ACHN (cell line): ENCODE measurements around the gene NTM.

Source experiments
- DNase-seq: peaks from one replicate; pipeline ENCODE4 v3.0.0-alpha.2; 2015
- in situ Hi-C: cut with HindIII; loops from 2 replicates; pipeline ENCODE4 v1.10.0; 2017; ENCODE audit warnings: low sequenced_read_pairs, low pct_ligation_motif_present, low pct_unique_long_range_greater_than_20kb

NTM gene

GRCh38 chr11:131773626-131774025 lies 403.2 kb downstream of the NTM start:
- no peak for DNase-seq
- in situ Hi-C loops: no loop called here

- no peak for DNase-seq
- in situ Hi-C loops: no loop called here
These were observed 405.8 kb downstream of the NTM start for GRCh38 chr11:131776211-131776610.

GRCh38 chr11:131785801-131786200 lies 415.4 kb downstream of the NTM start:
- DNase-seq: no peak
- in situ Hi-C loops: no loop called here

GRCh38 chr11:131787119-131787518 lies 416.7 kb downstream of the NTM start:
- DNase-seq: no peak
- in situ Hi-C loops: no loop called here

GRCh38 chr11:131790586-131790985 lies 420.2 kb downstream of the NTM start:
- in situ Hi-C loops: no loop called here
- DNase-seq: no peak

GRCh38 chr11:131792243-131792642 lies 421.8 kb downstream of the NTM start:
- DNase-seq: no peak
- in situ Hi-C loops: no loop called here

GRCh38 chr11:131796089-131796488 lies 425.7 kb downstream of the NTM start:
- in situ Hi-C loops: no loop called here
- no peak for DNase-seq

DNA sequence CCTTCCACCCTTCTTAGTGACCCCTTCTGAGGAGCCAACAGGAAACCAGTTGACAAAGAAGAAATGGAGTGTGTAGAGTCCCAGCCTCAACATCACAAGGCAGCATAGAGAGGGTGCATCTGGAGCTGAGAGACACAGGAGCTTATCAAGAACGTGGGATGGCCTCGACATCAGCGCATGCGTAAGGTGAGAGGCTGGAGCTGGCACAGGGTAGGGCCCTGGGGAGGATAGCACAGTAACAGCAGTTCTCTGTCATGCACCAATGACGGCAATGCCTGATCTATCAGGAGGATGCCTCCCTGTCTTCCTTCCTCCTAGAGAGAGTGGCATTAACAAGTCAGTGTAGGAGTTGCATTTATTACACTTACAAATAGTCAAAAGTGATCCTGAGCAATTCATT lies 426.1 kb downstream of the NTM start:
- in situ Hi-C loops: no loop called here
- no peak for DNase-seq

DNA sequence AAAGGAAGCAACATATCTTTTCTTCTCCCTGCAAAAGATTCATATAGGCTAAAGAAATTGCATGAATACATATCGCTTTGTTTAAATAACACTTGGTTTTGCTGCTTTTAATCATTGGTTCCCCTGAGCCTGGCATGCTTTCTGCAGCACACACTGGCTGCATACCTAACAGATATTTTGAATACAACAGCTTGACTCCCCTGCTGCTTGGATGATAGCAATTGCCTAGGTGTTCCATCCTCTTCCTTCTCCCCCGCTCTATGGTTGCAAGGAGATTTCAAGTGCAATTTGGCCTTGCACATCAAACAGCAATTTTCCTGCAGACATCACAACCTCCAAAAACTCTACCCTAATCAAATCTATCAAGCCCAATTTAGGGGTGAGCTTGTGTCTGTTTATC lies 430.0 kb downstream of the NTM start:
- in situ Hi-C loops: no loop called here

GRCh38 chr11:131802440-131803115 lies 432.2 kb downstream of the NTM start:
- no peak for DNase-seq
- in situ Hi-C loops: no loop called here

More for the DNA sequence above, 430.0 kb downstream of the NTM start:
- DNase-seq: no peak

GRCh38 chr11:131807876-131808275 lies 437.5 kb downstream of the NTM start:
- DNase-seq: no peak
- in situ Hi-C loops: no loop called here

DNA sequence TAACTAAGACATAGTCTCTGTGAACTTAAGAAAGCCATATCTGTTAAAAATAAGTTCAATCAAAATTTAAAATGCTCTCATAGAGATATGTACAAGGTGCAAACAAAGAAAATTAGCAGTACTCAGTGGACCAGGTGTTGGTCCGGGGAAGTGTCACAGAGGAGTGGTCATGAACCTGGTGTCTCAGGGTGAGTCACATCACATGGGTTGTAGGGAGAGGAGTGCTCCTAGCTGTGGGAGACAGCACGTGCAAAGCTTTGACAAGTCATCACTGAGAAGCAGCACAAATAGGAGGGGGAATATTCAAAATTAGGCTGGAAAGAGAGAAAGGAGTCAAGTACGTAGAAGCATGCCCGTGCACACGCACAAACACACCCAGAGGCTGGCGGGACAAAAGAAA lies 438.1 kb downstream of the NTM start:
- in situ Hi-C loops: no loop called here
- DNase-seq: no peak

GRCh38 chr11:131809203-131809918 lies 438.9 kb downstream of the NTM start:
- in situ Hi-C loops: no loop called here
- DNase-seq: no peak

- DNase-seq: no peak
- in situ Hi-C loops: no loop called here
These were observed 440.1 kb downstream of the NTM start for GRCh38 chr11:131810541-131810940.

GRCh38 chr11:131811383-131811782 lies 441.0 kb downstream of the NTM start:
- in situ Hi-C loops: no loop called here
- DNase-seq: no peak

DNA sequence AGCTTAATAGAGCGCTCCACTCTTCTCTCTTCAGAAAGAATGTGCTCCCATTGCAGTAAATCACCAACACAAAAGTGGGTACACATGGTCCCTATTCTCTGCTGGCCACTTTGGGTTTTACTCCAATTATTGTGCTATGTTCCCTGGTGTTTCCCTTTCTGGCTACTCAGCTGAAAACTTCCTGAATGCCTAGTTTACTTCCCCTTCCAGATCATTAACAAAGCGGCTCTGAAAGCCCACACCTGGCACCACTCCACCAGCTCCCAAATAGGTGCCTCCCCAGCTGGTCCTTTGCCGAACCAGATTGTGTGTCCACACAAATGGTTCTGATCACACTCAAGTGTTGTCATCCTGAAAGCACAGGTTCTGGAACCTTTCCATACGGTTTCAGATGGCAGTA lies 443.7 kb downstream of the NTM start:
- no peak for DNase-seq
- in situ Hi-C loops: no loop called here

DNA sequence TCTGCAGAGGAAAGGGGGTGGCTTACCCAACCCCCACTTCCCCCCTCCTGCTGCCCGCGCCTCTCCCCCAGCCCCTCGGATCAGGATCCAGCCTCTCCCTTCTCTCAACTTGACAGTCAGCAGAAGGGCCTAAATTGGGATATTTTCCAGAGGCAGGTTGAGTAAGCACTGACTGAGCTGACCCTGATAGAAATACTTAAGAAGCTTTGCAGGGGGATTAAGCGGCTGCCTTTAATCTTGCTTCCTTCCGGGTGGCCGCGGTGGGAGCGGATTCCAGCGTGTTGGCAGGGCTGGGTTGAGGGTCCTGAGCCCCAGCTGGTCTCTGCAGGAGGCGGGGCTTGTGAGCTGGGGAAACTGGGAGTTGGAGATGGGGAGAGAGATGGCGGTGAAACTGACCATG lies 445.2 kb downstream of the NTM start:
- no peak for DNase-seq

DNA sequence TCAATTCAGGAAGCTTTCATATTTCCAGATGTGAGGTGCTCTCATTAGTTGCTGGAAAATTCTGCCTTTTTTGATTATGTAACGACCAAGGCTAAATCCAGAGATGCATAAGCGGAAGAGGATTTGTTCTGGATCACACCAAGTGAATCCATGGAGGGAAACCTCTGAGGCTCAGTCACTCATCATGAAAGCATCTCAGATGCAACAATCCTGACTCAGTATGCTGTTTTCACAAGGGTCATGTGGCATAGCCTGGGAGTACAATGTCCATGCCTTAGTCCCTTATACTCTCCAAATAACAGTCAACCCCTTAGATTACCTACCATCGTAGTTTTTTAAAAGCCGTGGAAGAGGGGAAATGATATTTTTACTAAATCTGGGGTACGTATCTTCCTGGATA lies 445.6 kb downstream of the NTM start:
- in situ Hi-C loops: no loop called here
- no peak for DNase-seq

More for the DNA sequence above, 445.2 kb downstream of the NTM start:
- in situ Hi-C loops: no loop called here

- in situ Hi-C loops: no loop called here
- no peak for DNase-seq
These were observed 447.3 kb downstream of the NTM start for GRCh38 chr11:131817687-131818188.

DNA sequence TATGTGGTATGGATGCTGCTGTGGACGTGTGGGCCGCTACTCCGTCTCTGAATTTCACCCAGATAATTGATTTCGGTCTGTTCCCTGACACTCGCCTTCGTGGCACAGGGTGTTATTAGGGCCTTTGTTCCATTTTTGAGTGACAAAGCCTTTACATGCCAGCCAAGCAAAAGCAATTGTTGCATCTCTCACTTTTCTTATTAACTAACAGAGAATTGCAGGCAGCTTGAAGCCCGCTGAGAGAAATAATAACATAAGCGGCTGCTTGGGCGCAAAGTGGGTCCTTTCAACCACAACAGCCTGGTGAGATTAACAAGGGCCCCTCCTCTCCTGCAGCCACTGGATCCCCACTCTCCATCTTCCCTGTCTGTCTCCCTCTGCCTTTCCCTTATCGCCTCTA lies 449.4 kb downstream of the NTM start:
- in situ Hi-C loops: no loop called here
- no peak for DNase-seq
